HCT116 (cell line): ENCODE measurements around the gene KRTAP29-1. TPM values are rescaled to one million over a fixed set of nuclear protein-coding genes. Genes with fewer than 3 reads are reported as not detected.

Experiments
- ATAC-seq: fragments of 200-7000 bp; cut with Tn5 transposase; 2 replicates; pipeline ENCODE4 v1.9.1; 2020; ENCODE audit warnings: mild to moderate bottlenecking, moderate library complexity
- BruUV-seq: library from RNA; stranded (reverse); fragments of 400-500 nt; replicated peaks from 2 replicates; lab custom pipeline; 2021; lab: Mats Ljungman, UMichigan
- CTCF ChIA-PET: fragments of 300-600 bp; sonication (Branson Sonifier 250); formaldehyde crosslinking; loops from one replicate; lab custom pipeline; 2021; ENCODE audit warnings: antibody characterized with exemption; lab: Charles Lee
- POLR2A ChIA-PET: fragments of 300-600, 350-600 bp; sonication (Branson Sonifier 250); formaldehyde crosslinking; loops from one replicate; lab custom pipeline; 2021; ENCODE audit warnings: antibody characterized with exemption; lab: Charles Lee
- RAD21 ChIA-PET, 2 experiments: fragments of 300-600 bp; sonication (Branson Sonifier 250); formaldehyde crosslinking; loops; one replicate each; lab custom pipeline; 2023; ENCODE audit warnings: low total read pairs in 2 of 2; ENCODE audit not compliant: uncharacterized antibody in 2 of 2, unreplicated experiment in 2 of 2, low non-redundant PET in 1 of 2; lab: Charles Lee
- DNase-seq: peaks from one replicate; pipeline ENCODE4 v3.0.0-alpha.2; 2010; ENCODE audit warnings: low read depth, low spot score
- H2AFZ ChIP-seq: fragments of 200-600 bp; shearing (Covaris generic), sonication (generic); 2 replicates; pipeline ENCODE4 v1.6.1; 2017; ENCODE audit warnings: low read depth, mixed run types, mixed read lengths, antibody characterized with exemption, low read length; ENCODE audit not compliant: poor library complexity, severe bottlenecking
- H3K27ac ChIP-seq: 2 replicates; pipeline ENCODE4 v1.5.1; 2012; ENCODE audit warnings: low read depth, low read length
- H3K27me3 ChIP-seq: fragments of 200-600 bp; sonication (generic); 2 replicates; pipeline ENCODE4 v1.6.1; 2016; ENCODE audit warnings: mixed run types, low read length, mixed read lengths; ENCODE audit not compliant: insufficient read depth
- H3K36me3 ChIP-seq, 2 experiments: fragments of 200-500 bp in 1 of 2; fragments of 200-600 bp in 1 of 2; sonication (Bioruptor generic) in 1 of 2; sonication (generic) in 1 of 2; 2 replicates each; pipeline versions ENCODE4 v1.5.1 to v1.6.1; 2014 to 2016; ENCODE audit warnings: low read length in 2 of 2, inconsistent platforms in 1 of 2, mixed read lengths in 1 of 2, mixed run types in 1 of 2; ENCODE audit not compliant: insufficient read depth in 2 of 2, control insufficient read depth in 1 of 2
- H3K4me1 ChIP-seq, 2 experiments: fragments of 200-600 bp in 1 of 2; sonication (generic) in 1 of 2; 2 replicates each; pipeline versions ENCODE4 v1.5.1 to v1.6.1; 2012 to 2017; ENCODE audit warnings: low read length in 2 of 2, inconsistent platforms in 1 of 2, mild to moderate bottlenecking in 1 of 2, mixed read lengths in 1 of 2, mixed run types in 1 of 2, moderate library complexity in 1 of 2; ENCODE audit not compliant: insufficient read depth in 2 of 2, control insufficient read depth in 1 of 2
- H3K4me2 ChIP-seq: fragments of 200-600 bp; sonication (generic); 2 replicates; pipeline ENCODE4 v1.6.1; 2017; ENCODE audit warnings: mixed run types, low read length, mixed read lengths
- H3K4me3 ChIP-seq, 2 experiments: fragments of 200-600 bp in 1 of 2; sonication (generic) in 1 of 2; replicated peaks in 1 of 2; 2 replicates each; pipeline ENCODE4 v1.5.1; 2011 to 2016; ENCODE audit warnings: low read length in 2 of 2, control low read depth in 1 of 2, low read depth in 1 of 2, mild to moderate bottlenecking in 1 of 2, mixed read lengths in 1 of 2, mixed run types in 1 of 2
- H3K79me2 ChIP-seq: fragments of 200-600 bp; sonication (generic); 2 replicates; pipeline ENCODE4 v1.6.1; 2017; ENCODE audit warnings: mild to moderate bottlenecking, mixed run types, low read length, moderate library complexity, mixed read lengths; ENCODE audit not compliant: insufficient read depth
- H3K9ac ChIP-seq: fragments of 200-600 bp; sonication (generic); 2 replicates; pipeline ENCODE4 v1.6.1; 2016; ENCODE audit warnings: low read length, mixed read lengths
- H3K9me2 ChIP-seq: fragments of 200-600 bp; sonication (generic), shearing (Covaris generic); 2 replicates; pipeline ENCODE4 v1.6.1; 2017; ENCODE audit warnings: mixed run types, mild to moderate bottlenecking, moderate library complexity; ENCODE audit not compliant: insufficient read depth
- H3K9me3 ChIP-seq, 2 experiments: fragments of 200-500 bp in 1 of 2; fragments of 200-600 bp in 1 of 2; sonication (Bioruptor generic) in 1 of 2; sonication (generic) in 1 of 2; 2 replicates each; pipeline ENCODE4 v1.6.1; 2014 to 2017; ENCODE audit warnings: low read length in 2 of 2, mixed read lengths in 2 of 2, inconsistent platforms in 1 of 2, low read depth in 1 of 2, mild to moderate bottlenecking in 1 of 2, mixed run types in 1 of 2, moderate library complexity in 1 of 2; ENCODE audit not compliant: control insufficient read depth in 1 of 2, insufficient read depth in 1 of 2
- H4K20me1 ChIP-seq: fragments of 200-600 bp; sonication (generic), shearing (Covaris generic); 2 replicates; pipeline ENCODE4 v1.6.1; 2017; ENCODE audit warnings: mixed run types, mild to moderate bottlenecking, moderate library complexity; ENCODE audit not compliant: insufficient read depth
- CBX3 ChIP-seq: IDR thresholded peaks from 2 replicates; pipeline ENCODE4 v1.6.1; 2012; ENCODE audit warnings: low read depth
- EGR1 ChIP-seq: IDR thresholded peaks from 2 replicates; pipeline ENCODE4 v1.6.1; 2012; ENCODE audit warnings: low read depth
- EZH2 ChIP-seq: fragments of 200-600 bp; sonication (generic); IDR thresholded peaks from 2 replicates; pipeline ENCODE4 v1.6.1; 2017; ENCODE audit warnings: antibody characterized with exemption, mixed run types
- EZH2phosphoT487 ChIP-seq: fragments of 200-600 bp; IDR thresholded peaks from 2 replicates; pipeline ENCODE4 v1.6.1; 2018; ENCODE audit warnings: antibody characterized with exemption, borderline replicate concordance
- FOSL1 ChIP-seq: IDR thresholded peaks from 2 replicates; pipeline ENCODE4 v1.6.1; 2012; ENCODE audit warnings: low read depth
- JUND ChIP-seq: IDR thresholded peaks from 2 replicates; pipeline ENCODE4 v1.6.1; 2012
- MAX ChIP-seq: IDR thresholded peaks from 2 replicates; pipeline ENCODE4 v1.6.1; 2012
- POLR2A ChIP-seq: IDR thresholded peaks from 2 replicates; pipeline ENCODE4 v1.7.0; 2011; ENCODE audit warnings: borderline replicate concordance; ENCODE audit not compliant: insufficient read depth, insufficient read length; ENCODE audit errors: extremely low read depth
- POLR2AphosphoS5 ChIP-seq: IDR thresholded peaks from 2 replicates; pipeline ENCODE4 v1.6.1; 2011; ENCODE audit warnings: mild to moderate bottlenecking, low read depth, low read length, moderate library complexity
- SIN3A ChIP-seq: IDR thresholded peaks from 2 replicates; pipeline ENCODE4 v1.6.1; 2012; ENCODE audit warnings: low read depth
- SP1 ChIP-seq: IDR thresholded peaks from 2 replicates; pipeline ENCODE4 v1.6.1; 2012; ENCODE audit warnings: low read depth
- TCF7L2 ChIP-seq: IDR thresholded peaks from 2 replicates; pipeline ENCODE4 v1.7.0; 2011; ENCODE audit warnings: borderline replicate concordance, inconsistent platforms; ENCODE audit not compliant: insufficient read depth, insufficient read length; ENCODE audit errors: extremely low read depth
- YY1 ChIP-seq: IDR thresholded peaks from 2 replicates; pipeline ENCODE4 v1.6.1; 2011; ENCODE audit warnings: low read length, low read depth, moderate library complexity, mild to moderate bottlenecking; ENCODE audit not compliant: insufficient replicate concordance; ENCODE audit errors: extremely low read depth
- ZBTB33 ChIP-seq: IDR thresholded peaks from 2 replicates; pipeline ENCODE4 v1.6.1; 2011; ENCODE audit warnings: mild to moderate bottlenecking, low read length, moderate library complexity; ENCODE audit not compliant: insufficient replicate concordance; ENCODE audit errors: extremely low read depth
- intact Hi-C: fragments of 100-400 bp; cut with micrococcal nuclease; formaldehyde crosslinking; loops from 2 replicates; pipeline ENCODE4 v1.10.0; 2022
- total RNA-seq: library from RNA; stranded (reverse); gene quantifications from one replicate; pipeline ENCODE4 v1.2.1, GENCODE V29; 2021; ENCODE audit not compliant: unreplicated experiment
- TF ChIP-seq, protein P1 (sequence below): IDR thresholded peaks from 2 replicates; pipeline ENCODE4 v1.6.1; 2012; ENCODE audit warnings: low read depth
- TF ChIP-seq, protein P2 (sequence below): IDR thresholded peaks from 2 replicates; pipeline ENCODE4 v1.6.1; 2012

The KRTAP29-1 gene
- total RNA-seq, 1 experiment from 2014 or later, result 0.22 TPM

DNA sequence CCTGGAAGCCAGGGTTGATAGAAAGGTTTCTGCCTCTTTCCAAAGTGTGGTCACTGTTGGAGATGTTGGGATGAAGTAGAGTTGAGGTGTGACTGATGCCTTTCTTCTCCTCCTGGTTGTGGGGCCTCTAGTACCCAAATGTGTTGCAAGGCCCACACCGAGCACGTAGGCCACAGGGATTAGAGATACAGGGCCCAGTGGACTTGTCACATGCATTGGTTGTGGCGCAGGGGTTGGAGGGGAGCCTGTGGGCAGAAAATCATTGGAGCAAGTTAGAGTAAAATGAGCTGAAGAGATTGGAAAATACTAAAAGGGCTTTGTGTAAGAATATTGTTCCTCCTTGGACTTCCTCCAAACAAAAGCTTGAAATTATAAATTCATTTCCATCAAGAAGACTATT lies 43.3 kb upstream of the KRTAP29-1 start:
- no peak overlapping the region for H3K27ac ChIP-seq
- H2AFZ ChIP-seq, result no peak overlapping the region
- H3K9me2 ChIP-seq, result no peaks in the 10 kb centered on the region
- peaks cover 3 to 9% of the 10 kb centered on the region in 2 experiments; a peak in 1 of 4 replicates for H3K9me3 ChIP-seq
- H3K27me3 ChIP-seq, result no peaks in the 10 kb centered on the region
- no peaks in the 10 kb centered on the region for H3K36me3 ChIP-seq
- RAD21 ChIA-PET, result no interaction called here
- no peak overlapping the region for H3K4me2 ChIP-seq
- no peaks in the 10 kb centered on the region for H4K20me1 ChIP-seq
- POLR2A ChIA-PET, result no interaction called here
- DNase-seq, result no peak
- no TSS peak for BruUV-seq
- H3K4me3 ChIP-seq, result no peak overlapping the region
- CTCF ChIA-PET, result no interaction called here
- no peaks in the 10 kb centered on the region for H3K79me2 ChIP-seq
- no peak overlapping the region for H3K9ac ChIP-seq
- intact Hi-C loops, result no loop called here
- no peak for ATAC-seq
- no peak for TF ChIP-seq EZH2phosphoT487
- no peak for TF ChIP-seq EZH2
- no peak for TF ChIP-seq POLR2AphosphoS5
- no peak for TF ChIP-seq YY1
- TF ChIP-seq ZBTB33, result no peak
- no peak for TF ChIP-seq FOSL1
- TF ChIP-seq, protein P1, sequence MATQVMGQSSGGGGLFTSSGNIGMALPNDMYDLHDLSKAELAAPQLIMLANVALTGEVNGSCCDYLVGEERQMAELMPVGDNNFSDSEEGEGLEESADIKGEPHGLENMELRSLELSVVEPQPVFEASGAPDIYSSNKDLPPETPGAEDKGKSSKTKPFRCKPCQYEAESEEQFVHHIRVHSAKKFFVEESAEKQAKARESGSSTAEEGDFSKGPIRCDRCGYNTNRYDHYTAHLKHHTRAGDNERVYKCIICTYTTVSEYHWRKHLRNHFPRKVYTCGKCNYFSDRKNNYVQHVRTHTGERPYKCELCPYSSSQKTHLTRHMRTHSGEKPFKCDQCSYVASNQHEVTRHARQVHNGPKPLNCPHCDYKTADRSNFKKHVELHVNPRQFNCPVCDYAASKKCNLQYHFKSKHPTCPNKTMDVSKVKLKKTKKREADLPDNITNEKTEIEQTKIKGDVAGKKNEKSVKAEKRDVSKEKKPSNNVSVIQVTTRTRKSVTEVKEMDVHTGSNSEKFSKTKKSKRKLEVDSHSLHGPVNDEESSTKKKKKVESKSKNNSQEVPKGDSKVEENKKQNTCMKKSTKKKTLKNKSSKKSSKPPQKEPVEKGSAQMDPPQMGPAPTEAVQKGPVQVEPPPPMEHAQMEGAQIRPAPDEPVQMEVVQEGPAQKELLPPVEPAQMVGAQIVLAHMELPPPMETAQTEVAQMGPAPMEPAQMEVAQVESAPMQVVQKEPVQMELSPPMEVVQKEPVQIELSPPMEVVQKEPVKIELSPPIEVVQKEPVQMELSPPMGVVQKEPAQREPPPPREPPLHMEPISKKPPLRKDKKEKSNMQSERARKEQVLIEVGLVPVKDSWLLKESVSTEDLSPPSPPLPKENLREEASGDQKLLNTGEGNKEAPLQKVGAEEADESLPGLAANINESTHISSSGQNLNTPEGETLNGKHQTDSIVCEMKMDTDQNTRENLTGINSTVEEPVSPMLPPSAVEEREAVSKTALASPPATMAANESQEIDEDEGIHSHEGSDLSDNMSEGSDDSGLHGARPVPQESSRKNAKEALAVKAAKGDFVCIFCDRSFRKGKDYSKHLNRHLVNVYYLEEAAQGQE, result no peak
- TF ChIP-seq, protein P2, sequence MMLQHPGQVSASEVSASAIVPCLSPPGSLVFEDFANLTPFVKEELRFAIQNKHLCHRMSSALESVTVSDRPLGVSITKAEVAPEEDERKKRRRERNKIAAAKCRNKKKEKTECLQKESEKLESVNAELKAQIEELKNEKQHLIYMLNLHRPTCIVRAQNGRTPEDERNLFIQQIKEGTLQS, result no peak
- TF ChIP-seq POLR2A, result no peak
- TF ChIP-seq SP1, result no peak
- no peak for TF ChIP-seq EGR1
- TF ChIP-seq JUND, result no peak
- TF ChIP-seq CBX3, result no peak
- TF ChIP-seq TCF7L2, result no peak
- TF ChIP-seq MAX, result no peak
- no peak for TF ChIP-seq SIN3A
- no peaks in the 10 kb centered on the region for H3K4me1 ChIP-seq
